NB4 (cell line): Measurements from ENCODE around the gene PHACTR3.

ENCODE experiments used
- DNase-seq: peaks from one replicate; pipeline ENCODE4 v3.0.0; 2010; ENCODE audit warnings: low read depth
- H3K4me3 ChIP-seq: one replicate; pipeline ENCODE4 v1.5.1; 2011; ENCODE audit warnings: mild to moderate bottlenecking, low read depth, low read length, moderate library complexity
- MYC ChIP-seq: IDR thresholded peaks from 2 replicates; pipeline ENCODE4 v1.6.1; 2011; ENCODE audit warnings: low read depth, low read length
- POLR2A ChIP-seq: IDR thresholded peaks from 2 replicates; pipeline ENCODE4 v1.6.1; 2011; ENCODE audit warnings: mild to moderate bottlenecking; ENCODE audit not compliant: insufficient read length; ENCODE audit errors: extremely low read depth
- TF ChIP-seq, protein P1 (sequence below): IDR thresholded peaks from one replicate; pipeline ENCODE4 v1.5.1; 2012; ENCODE audit warnings: low read depth, low read length
- TF ChIP-seq, protein P2 (sequence below): IDR thresholded peaks from 2 replicates; pipeline ENCODE4 v1.6.1; 2011; ENCODE audit warnings: low read depth, low read length

Gene PHACTR3

DNA sequence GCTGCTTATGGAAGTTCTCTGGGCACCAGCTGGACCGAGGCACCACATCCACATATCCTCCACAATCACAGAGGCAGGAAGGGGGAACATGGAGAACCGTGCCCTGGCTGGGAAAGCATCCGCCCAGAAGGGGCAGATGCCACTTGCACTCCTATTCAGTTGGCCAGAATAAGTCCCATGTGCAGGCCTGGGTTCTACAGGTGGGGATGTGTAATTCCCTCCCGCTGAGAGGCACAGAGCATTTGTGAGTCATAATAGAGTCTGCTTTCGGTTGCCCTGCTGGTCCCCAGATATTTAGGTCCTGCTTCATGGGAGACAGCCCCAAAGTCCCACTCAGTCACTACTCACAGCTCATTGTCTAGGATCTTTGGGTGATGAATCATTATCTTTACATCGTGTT lies 104.0 kb downstream of the PHACTR3 start:
- H3K4me3 ChIP-seq, result no peak overlapping the region
- no peak for DNase-seq
- TF ChIP-seq MYC (no peak), POLR2A (no peak)
- TF ChIP-seq, protein P1, sequence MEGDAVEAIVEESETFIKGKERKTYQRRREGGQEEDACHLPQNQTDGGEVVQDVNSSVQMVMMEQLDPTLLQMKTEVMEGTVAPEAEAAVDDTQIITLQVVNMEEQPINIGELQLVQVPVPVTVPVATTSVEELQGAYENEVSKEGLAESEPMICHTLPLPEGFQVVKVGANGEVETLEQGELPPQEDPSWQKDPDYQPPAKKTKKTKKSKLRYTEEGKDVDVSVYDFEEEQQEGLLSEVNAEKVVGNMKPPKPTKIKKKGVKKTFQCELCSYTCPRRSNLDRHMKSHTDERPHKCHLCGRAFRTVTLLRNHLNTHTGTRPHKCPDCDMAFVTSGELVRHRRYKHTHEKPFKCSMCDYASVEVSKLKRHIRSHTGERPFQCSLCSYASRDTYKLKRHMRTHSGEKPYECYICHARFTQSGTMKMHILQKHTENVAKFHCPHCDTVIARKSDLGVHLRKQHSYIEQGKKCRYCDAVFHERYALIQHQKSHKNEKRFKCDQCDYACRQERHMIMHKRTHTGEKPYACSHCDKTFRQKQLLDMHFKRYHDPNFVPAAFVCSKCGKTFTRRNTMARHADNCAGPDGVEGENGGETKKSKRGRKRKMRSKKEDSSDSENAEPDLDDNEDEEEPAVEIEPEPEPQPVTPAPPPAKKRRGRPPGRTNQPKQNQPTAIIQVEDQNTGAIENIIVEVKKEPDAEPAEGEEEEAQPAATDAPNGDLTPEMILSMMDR, result no peak
- TF ChIP-seq, protein P2, sequence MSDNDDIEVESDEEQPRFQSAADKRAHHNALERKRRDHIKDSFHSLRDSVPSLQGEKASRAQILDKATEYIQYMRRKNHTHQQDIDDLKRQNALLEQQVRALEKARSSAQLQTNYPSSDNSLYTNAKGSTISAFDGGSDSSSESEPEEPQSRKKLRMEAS, result no peak

DNA sequence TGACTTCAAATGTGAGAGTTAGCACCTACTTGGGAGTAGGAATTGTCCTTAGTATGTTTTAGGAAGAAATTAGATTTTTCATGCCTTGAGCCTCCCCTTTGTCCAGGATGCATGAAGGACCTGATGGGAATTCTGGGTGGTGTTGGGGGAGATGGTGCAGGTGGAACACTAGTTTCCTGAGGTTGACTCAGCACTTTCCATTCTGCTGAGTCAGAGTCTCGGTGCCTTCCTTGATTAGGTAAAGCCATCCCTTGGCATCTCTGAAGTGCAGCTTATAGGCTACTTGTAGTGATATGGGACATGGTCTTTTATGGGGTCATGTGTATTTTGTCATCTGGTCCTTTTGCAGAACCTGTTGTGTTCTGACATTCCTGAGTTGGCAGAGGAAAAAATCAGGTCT lies 105.3 kb downstream of the PHACTR3 start:
- no peak overlapping the region for H3K4me3 ChIP-seq
- no peak for DNase-seq
- TF ChIP-seq, protein P1, result no peak
- TF ChIP-seq, protein P2, result no peak
- TF ChIP-seq MYC (no peak), POLR2A (no peak)

DNA sequence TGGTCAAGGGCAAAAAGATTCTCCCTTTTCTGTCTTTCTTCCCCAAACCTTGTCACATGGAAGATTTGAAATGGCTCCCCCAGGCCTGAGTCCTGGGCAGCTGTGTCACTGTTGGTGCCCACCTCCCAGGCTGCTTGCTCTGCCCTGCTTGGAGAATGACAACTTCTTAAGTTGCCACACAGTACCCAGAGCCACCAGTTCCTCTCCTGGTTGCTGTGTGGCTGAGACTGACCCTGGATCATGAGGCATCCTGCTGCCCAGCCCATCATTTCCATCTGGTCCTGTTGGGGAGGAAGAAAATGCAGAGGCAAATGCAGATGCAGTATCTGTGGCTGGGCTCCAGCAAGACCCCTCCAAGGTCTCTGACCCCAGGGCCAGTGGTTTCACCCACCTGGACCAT lies 113.7 kb downstream of the PHACTR3 start:
- peak; percentile 56 for DNase-seq
- TF ChIP-seq, protein P1, result no peak
- TF ChIP-seq MYC (no peak), POLR2A (no peak)
- TF ChIP-seq, protein P2, result no peak
- H3K4me3 ChIP-seq, result no peak overlapping the region

DNA sequence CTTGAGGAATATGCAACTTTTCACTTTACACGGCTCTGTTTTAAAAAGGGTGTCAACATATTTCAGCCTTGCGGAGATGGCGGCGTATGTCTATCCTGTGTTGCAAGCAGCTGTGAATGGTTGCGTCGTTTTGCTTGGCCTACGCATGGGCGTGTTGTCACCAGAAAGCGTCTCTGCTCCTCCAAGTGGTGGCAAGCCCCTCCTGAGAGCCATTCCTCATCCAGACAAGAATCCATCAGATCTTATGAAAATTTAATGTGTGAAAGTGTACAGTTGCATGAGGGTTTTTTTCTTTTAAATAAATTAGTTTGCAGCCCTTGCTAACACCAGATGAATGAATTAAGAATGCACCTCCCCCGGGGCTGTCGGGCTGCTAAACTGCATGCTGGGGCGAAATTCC lies 114.4 kb downstream of the PHACTR3 start:
- TF ChIP-seq POLR2A (no peak), MYC (no peak)
- TF ChIP-seq, protein P2, result no peak
- TF ChIP-seq, protein P1, result no peak
- no peak overlapping the region for H3K4me3 ChIP-seq
- DNase-seq, result peak; percentile 64

DNA sequence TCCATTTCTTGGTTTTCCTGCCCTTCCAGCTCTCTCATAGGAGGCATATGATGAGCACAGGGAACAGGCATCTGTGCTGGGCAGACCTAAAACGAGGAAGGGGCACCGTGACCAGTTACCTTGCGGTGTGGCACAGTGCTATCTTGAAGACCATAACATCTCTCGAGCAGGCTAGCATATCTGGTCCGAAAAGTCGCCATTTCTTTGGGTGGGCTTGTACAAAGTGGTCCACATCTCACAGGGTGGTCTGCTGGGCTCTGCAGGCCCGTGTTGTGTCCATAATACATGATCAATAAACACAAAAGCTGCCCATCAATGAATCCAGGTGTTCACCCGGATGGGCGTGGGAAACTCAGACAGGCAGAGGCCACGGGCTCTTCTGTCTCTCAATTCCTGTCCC lies 115.7 kb downstream of the PHACTR3 start:
- TF ChIP-seq, protein P2, result no peak
- TF ChIP-seq MYC (no peak), POLR2A (no peak)
- TF ChIP-seq, protein P1, result no peak
- no peak for DNase-seq
- no peak overlapping the region for H3K4me3 ChIP-seq

DNA sequence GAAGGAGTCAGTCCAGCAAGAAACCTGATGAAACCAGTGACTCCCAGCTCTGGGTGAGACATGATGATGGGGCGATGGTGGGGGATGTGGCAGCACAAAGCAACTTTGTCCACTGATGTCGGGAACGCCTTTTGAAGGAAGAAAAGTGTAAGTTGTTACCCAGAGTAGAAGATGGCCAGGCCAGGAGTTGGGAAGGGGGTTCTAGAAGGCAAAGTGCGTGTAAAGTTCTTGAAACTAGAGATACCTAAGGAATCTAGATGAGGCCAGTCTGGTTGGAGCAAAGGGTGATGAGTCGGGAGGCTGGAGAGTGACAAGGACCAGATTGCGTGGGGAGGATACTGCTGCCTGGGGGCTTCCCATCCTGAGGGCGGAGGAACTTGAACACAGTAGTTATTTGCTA lies 117.0 kb downstream of the PHACTR3 start:
- peak overlapping the region; percentile 30 for H3K4me3 ChIP-seq
- DNase-seq, result no peak
- TF ChIP-seq, protein P1, result no peak
- no peak for TF ChIP-seq POLR2A
- TF ChIP-seq MYC, result no peak
